NCI-H146 treated with DMSO at 0.1 percent for 48 hours (cell line): ENCODE data around the gene H1-8.
"Not testable (repeated sequence)": the region's sequence is repeated elsewhere in the genome, so short reads cannot be mapped to it uniquely, and the experiment has no call there.

Experiments
- DNase-seq: peaks from one replicate; lab custom pipeline; 2025; ENCODE audit not compliant: unreplicated experiment; lab: John Stamatoyannopoulos, UW

The H1-8 gene

GRCh38 chr3:129543156-129543790, at the start of gene H1-8:
Gene H1-8 (plus strand): TSS chr3:129543175. CDS start chr3:129543219, 44 bp downstream.
- DNase-seq, result no peak

- DNase-seq, result no peak
These were observed 49.8 kb upstream of the H1-8 start for GRCh38 chr3:129493206-129493605.

- DNase-seq, result not testable (repeated sequence)
These were observed 48.5 kb upstream of the H1-8 start for GRCh38 chr3:129494499-129494898.

GRCh38 chr3:129495006-129495639, 47.9 kb upstream of the H1-8 start:
- not testable (repeated sequence) for DNase-seq

GRCh38 chr3:129497876-129498275, 45.1 kb upstream of the H1-8 start:
- not testable (repeated sequence) for DNase-seq

GRCh38 chr3:129498603-129499488, 44.1 kb upstream of the H1-8 start:
- DNase-seq, result not testable (repeated sequence)

GRCh38 chr3:129499604-129500333, 43.2 kb upstream of the H1-8 start:
- DNase-seq, result not testable (repeated sequence)

- no peak for DNase-seq
These were observed 42.7 kb upstream of the H1-8 start for GRCh38 chr3:129500334-129500658.

- no peak for DNase-seq
These were observed 41.3 kb upstream of the H1-8 start for GRCh38 chr3:129501630-129502029.

- no peak for DNase-seq
These were observed 40.1 kb upstream of the H1-8 start for GRCh38 chr3:129502641-129503408.

- no peak for DNase-seq
These were observed 39.3 kb upstream of the H1-8 start for GRCh38 chr3:129503471-129504291.

- no peak for DNase-seq
These were observed 38.4 kb upstream of the H1-8 start for GRCh38 chr3:129504471-129505100.

- DNase-seq, result no peak
These were observed 37.6 kb upstream of the H1-8 start for GRCh38 chr3:129505341-129505740.

GRCh38 chr3:129506231-129506742, 36.7 kb upstream of the H1-8 start:
- DNase-seq, result peak; percentile 97

GRCh38 chr3:129507181-129507831, 35.7 kb upstream of the H1-8 start:
- no peak for DNase-seq

GRCh38 chr3:129512595-129512994, 30.4 kb upstream of the H1-8 start:
- no peak for DNase-seq

GRCh38 chr3:129513705-129514104, 29.3 kb upstream of the H1-8 start:
- no peak for DNase-seq

GRCh38 chr3:129514110-129514509, 28.9 kb upstream of the H1-8 start:
- no peak for DNase-seq
